Neural cell (in vitro differentiated cells): ENCODE data around the gene GRIP1. TPM values are rescaled to one million over a fixed set of nuclear protein-coding genes. Genes with fewer than 3 reads are reported as not detected.

ENCODE experiments used
- H2AFZ ChIP-seq: fragments of 200-600, 300-800 bp; sonication (generic), shearing (Covaris generic); 2 replicates; pipeline ENCODE4 v1.6.0; 2014; ENCODE audit warnings: low read depth, mild to moderate bottlenecking, antibody characterized with exemption, low read length, moderate library complexity
- H3F3A ChIP-seq: fragments of 200-600 bp; shearing (Covaris generic); 2 replicates; pipeline ENCODE4 v1.6.1; 2016; ENCODE audit warnings: mild to moderate bottlenecking, moderate library complexity, mixed read lengths, antibody characterized with exemption, low read length; ENCODE audit not compliant: insufficient read depth, poor library complexity, severe bottlenecking
- H3K27ac ChIP-seq: fragments of 200-600, 300-800 bp; sonication (generic), shearing (Covaris generic); 2 replicates; pipeline ENCODE4 v1.5.1; 2014; ENCODE audit warnings: mild to moderate bottlenecking, low read length, moderate library complexity
- H3K27me3 ChIP-seq: fragments of 300-800, 200-600 bp; sonication (generic), shearing (Covaris generic); 2 replicates; pipeline ENCODE4 v1.6.0; 2014; ENCODE audit warnings: mild to moderate bottlenecking, low read depth, low read length, moderate library complexity; ENCODE audit not compliant: insufficient read depth
- H3K36me3 ChIP-seq: fragments of 300-800, 200-600 bp; sonication (generic), shearing (Covaris generic); 2 replicates; pipeline ENCODE4 v1.5.1; 2014; ENCODE audit warnings: mild to moderate bottlenecking, antibody characterized with exemption, low read length, moderate library complexity; ENCODE audit not compliant: insufficient read depth
- H3K4me2 ChIP-seq: fragments of 300-800, 200-600 bp; sonication (generic), shearing (Covaris generic); 2 replicates; pipeline ENCODE4 v1.6.0; 2014; ENCODE audit warnings: mild to moderate bottlenecking, low read length
- H3K4me3 ChIP-seq: fragments of 300-800, 200-600 bp; sonication (generic), shearing (Covaris generic); 2 replicates; pipeline ENCODE4 v1.5.1; 2014; ENCODE audit warnings: mild to moderate bottlenecking, low read length, moderate library complexity
- H3K79me2 ChIP-seq: fragments of 200-600 bp; shearing (Covaris generic); replicated peaks from 2 replicates; pipeline ENCODE4 v1.6.0; 2014; ENCODE audit warnings: mild to moderate bottlenecking, low read length, moderate library complexity; ENCODE audit not compliant: insufficient read depth
- H3K9ac ChIP-seq: fragments of 300-800, 200-600 bp; sonication (generic), shearing (Covaris generic); 2 replicates; pipeline ENCODE4 v1.6.1; 2016; ENCODE audit warnings: mild to moderate bottlenecking, low read length, mixed read lengths
- H3K9me2 ChIP-seq: fragments of 200-600 bp; shearing (Covaris generic); 2 replicates; pipeline ENCODE4 v1.6.1; 2016; ENCODE audit warnings: mild to moderate bottlenecking, low read length, mixed read lengths; ENCODE audit not compliant: insufficient read depth
- H3K9me3 ChIP-seq: fragments of 200-600, 300-800 bp; sonication (generic), shearing (Covaris generic); 2 replicates; pipeline ENCODE4 v1.6.1; 2016; ENCODE audit warnings: mild to moderate bottlenecking, mixed run types, low read length, moderate library complexity, mixed read lengths
- H4K20me1 ChIP-seq: fragments of 200-600 bp; shearing (Covaris generic); 2 replicates; pipeline ENCODE4 v1.6.1; 2016; ENCODE audit warnings: mild to moderate bottlenecking, mixed run types; ENCODE audit not compliant: insufficient read depth
- EP300 ChIP-seq: fragments of 450-650 bp; conservative IDR thresholded peaks from 2 replicates; pipeline ENCODE4 v1.6.1; 2014; ENCODE audit warnings: antibody characterized with exemption, mild to moderate bottlenecking, moderate library complexity; ENCODE audit not compliant: poor library complexity, severe bottlenecking
- EZH2 ChIP-seq: fragments of 200-600, 300-800 bp; shearing (Covaris generic), sonication (generic); IDR thresholded peaks from 2 replicates; pipeline ENCODE4 v1.6.1; 2014; ENCODE audit warnings: antibody characterized with exemption, low read length, borderline replicate concordance, mild to moderate bottlenecking; ENCODE audit not compliant: insufficient read depth, poor library complexity, severe bottlenecking
- MXI1 ChIP-seq: fragments of 450-650 bp; conservative IDR thresholded peaks from 2 replicates; pipeline ENCODE4 v1.6.1; 2014; ENCODE audit warnings: antibody characterized with exemption, mild to moderate bottlenecking; ENCODE audit not compliant: poor library complexity, severe bottlenecking
- POLR2AphosphoS5 ChIP-seq: IDR thresholded peaks from 2 replicates; pipeline ENCODE4 v1.6.1; 2012
- RAD21 ChIP-seq: fragments of 450-650 bp; conservative IDR thresholded peaks from 2 replicates; pipeline ENCODE4 v1.6.1; 2014; ENCODE audit warnings: antibody characterized with exemption, mild to moderate bottlenecking, moderate library complexity
- SMC3 ChIP-seq: fragments of 450-650 bp; conservative IDR thresholded peaks from 2 replicates; pipeline ENCODE4 v1.6.1; 2014; ENCODE audit warnings: antibody characterized with exemption, mild to moderate bottlenecking, moderate library complexity; ENCODE audit not compliant: poor library complexity
- TAF1 ChIP-seq: IDR thresholded peaks from 2 replicates; pipeline ENCODE4 v1.6.1; 2012; ENCODE audit warnings: low read depth
- polyA plus RNA-seq: library from polyadenylated mRNA; depleted of rRNA; stranded (reverse); fragments of >200 nt; gene quantifications from 2 replicates; pipeline ENCODE4 v1.2.3, GENCODE V29; 2014
- TF ChIP-seq, protein P1 (sequence below): fragments of 450-650 bp; IDR thresholded peaks from 2 replicates; pipeline ENCODE4 v1.5.1; 2014; ENCODE audit warnings: antibody characterized with exemption, mild to moderate bottlenecking, moderate library complexity; ENCODE audit not compliant: poor library complexity, severe bottlenecking
- TF ChIP-seq, protein P2 (sequence below): IDR thresholded peaks from 2 replicates; pipeline ENCODE4 v1.6.1; 2012; ENCODE audit warnings: borderline replicate concordance

GRIP1 gene
- polyA plus RNA-seq, 1 donor from 2014 or later, result 41.1 TPM

DNA sequence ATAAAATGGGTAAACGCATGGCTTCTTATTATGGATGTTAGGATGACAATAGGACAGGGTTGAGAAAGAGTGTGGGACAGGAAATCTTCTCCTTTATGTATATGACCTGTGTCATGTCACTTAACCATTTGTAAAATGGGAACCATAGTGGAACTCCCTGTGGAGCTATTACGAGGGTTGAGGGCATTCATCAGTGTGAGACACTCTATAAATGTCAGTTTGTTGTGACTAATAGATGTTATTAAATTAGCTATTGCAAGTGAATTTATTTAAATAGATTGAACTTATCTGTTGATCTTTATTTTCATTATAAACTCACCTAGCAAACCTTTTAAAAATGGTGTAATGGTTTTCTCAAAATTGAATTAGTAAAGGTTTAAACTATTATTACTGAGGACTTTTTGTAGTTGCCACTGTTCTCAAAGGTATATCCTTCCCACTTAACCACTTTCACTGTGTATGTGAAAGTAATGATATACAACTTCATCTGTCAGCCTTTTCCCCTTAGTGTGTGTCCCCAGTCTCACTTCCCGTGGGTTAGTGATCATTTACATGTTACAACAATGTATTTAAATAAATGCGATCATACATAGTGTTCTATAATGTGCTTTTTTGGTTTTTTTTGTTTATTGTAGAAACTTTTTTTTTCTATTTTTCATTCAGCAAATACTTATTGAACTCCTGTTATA, 359.5 kb downstream of the GRIP1 start:
- Histone ChIP-seq H3K4me2 (no peak overlapping the region), H3K9me2 (no peaks in the 10 kb centered on the region), H3F3A (no peaks in the 10 kb centered on the region), H3K9me3 (no peaks in the 10 kb centered on the region), H3K9ac (no peak overlapping the region), H3K4me3 (no peak overlapping the region), H4K20me1 (no peaks in the 10 kb centered on the region), H3K36me3 (no peaks in the 10 kb centered on the region), H3K27me3 (no peaks in the 10 kb centered on the region), H3K79me2 (no peaks in the 10 kb centered on the region), H3K27ac (no peak overlapping the region), H2AFZ (no peak overlapping the region)
- TF ChIP-seq RAD21 (no peak), EP300 (no peak), POLR2AphosphoS5 (no peak), TAF1 (no peak)

DNA sequence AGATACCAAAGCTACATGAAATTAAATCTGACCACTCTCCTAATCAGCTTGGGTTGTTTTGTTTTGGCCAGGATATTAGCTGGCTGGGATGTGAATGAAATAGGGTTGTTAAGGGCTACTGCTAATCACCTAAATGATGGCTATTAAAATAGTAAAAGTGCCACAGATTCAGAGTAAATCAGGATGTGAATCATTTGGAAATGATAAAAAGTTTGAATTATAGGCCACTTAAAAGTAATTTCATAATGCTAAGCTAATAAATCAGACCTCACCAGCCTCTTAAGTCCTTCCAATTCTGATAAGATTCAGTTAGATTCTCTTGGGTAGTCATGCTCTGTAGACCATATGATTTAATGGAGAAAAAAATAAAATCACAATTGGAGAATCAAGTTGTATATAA, 364.6 kb downstream of the GRIP1 start:
- Histone ChIP-seq H3K27ac (no peak overlapping the region), H3F3A (no peaks in the 10 kb centered on the region), H3K4me3 (no peak overlapping the region), H3K9ac (no peak overlapping the region), H3K79me2 (no peaks in the 10 kb centered on the region), H3K4me2 (no peak overlapping the region), H4K20me1 (no peaks in the 10 kb centered on the region), H3K36me3 (no peaks in the 10 kb centered on the region), H3K9me2 (no peaks in the 10 kb centered on the region), H3K9me3 (no peaks in the 10 kb centered on the region), H2AFZ (no peak overlapping the region), H3K27me3 (no peaks in the 10 kb centered on the region)
- TF ChIP-seq EP300, result no peak
- no peak for TF ChIP-seq RAD21
- TF ChIP-seq, protein P1, sequence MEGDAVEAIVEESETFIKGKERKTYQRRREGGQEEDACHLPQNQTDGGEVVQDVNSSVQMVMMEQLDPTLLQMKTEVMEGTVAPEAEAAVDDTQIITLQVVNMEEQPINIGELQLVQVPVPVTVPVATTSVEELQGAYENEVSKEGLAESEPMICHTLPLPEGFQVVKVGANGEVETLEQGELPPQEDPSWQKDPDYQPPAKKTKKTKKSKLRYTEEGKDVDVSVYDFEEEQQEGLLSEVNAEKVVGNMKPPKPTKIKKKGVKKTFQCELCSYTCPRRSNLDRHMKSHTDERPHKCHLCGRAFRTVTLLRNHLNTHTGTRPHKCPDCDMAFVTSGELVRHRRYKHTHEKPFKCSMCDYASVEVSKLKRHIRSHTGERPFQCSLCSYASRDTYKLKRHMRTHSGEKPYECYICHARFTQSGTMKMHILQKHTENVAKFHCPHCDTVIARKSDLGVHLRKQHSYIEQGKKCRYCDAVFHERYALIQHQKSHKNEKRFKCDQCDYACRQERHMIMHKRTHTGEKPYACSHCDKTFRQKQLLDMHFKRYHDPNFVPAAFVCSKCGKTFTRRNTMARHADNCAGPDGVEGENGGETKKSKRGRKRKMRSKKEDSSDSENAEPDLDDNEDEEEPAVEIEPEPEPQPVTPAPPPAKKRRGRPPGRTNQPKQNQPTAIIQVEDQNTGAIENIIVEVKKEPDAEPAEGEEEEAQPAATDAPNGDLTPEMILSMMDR, result no peak
- TF ChIP-seq MXI1, result no peak
- TF ChIP-seq POLR2AphosphoS5, result no peak
- no peak for TF ChIP-seq TAF1
- no peak for TF ChIP-seq SMC3
- no peak for TF ChIP-seq EZH2
- TF ChIP-seq, protein P2, sequence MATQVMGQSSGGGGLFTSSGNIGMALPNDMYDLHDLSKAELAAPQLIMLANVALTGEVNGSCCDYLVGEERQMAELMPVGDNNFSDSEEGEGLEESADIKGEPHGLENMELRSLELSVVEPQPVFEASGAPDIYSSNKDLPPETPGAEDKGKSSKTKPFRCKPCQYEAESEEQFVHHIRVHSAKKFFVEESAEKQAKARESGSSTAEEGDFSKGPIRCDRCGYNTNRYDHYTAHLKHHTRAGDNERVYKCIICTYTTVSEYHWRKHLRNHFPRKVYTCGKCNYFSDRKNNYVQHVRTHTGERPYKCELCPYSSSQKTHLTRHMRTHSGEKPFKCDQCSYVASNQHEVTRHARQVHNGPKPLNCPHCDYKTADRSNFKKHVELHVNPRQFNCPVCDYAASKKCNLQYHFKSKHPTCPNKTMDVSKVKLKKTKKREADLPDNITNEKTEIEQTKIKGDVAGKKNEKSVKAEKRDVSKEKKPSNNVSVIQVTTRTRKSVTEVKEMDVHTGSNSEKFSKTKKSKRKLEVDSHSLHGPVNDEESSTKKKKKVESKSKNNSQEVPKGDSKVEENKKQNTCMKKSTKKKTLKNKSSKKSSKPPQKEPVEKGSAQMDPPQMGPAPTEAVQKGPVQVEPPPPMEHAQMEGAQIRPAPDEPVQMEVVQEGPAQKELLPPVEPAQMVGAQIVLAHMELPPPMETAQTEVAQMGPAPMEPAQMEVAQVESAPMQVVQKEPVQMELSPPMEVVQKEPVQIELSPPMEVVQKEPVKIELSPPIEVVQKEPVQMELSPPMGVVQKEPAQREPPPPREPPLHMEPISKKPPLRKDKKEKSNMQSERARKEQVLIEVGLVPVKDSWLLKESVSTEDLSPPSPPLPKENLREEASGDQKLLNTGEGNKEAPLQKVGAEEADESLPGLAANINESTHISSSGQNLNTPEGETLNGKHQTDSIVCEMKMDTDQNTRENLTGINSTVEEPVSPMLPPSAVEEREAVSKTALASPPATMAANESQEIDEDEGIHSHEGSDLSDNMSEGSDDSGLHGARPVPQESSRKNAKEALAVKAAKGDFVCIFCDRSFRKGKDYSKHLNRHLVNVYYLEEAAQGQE, result no peak
